GM19043 (cell line): ENCODE measurements around the gene SNED1.

Experiments used
- ATAC-seq: cut with Tn5 transposase; IDR thresholded peaks from one replicate; pipeline ENCODE4 v1.9.1; 2021; ENCODE audit warnings: low read depth; ENCODE audit not compliant: unreplicated experiment

SNED1 gene

DNA sequence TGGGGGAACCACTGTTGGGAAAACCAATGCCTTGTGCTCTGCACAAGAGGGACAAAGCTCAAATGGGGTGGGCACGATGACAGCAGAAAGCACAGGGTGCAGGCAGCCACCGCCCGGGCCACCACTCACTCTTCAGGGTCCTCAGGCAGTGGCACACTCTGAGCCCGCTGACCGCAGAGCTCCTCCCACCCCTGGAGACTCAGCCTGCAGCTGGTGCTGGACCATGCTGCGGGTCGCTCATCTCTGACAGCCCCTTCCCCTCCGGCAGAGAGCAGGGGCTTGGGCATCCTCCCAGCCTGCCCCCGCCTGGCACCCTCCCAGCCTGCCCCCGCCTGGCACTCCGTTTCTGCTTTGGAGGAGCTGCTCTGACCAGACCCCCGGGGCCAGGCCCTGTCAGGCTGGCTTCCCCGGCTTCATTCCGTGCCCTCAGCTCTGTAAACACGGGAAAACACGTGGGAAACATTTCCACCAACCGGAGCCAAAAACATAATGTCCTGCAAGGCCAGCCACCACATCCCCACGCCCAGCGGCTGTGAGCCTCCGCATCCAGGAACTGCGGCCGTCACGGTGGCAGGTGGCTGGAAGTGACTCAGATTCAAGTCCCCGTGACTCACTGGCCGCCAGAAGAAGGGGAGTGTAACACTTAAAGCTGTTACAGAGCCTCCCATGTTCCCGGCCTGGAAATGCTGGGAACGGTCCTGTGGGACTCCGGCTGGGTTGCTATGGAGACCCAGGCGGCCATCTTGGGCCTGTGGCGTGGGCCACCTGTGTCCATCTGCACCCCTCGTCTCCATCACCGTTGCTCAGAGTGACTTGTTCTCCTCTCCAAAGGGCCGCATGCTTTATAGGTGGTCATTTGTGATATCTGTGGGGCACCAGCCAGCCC, 6.8 kb upstream of the SNED1 start:
- ATAC-seq = no peak

GRCh38 chr2:240992572-240993291, 5.7 kb upstream of the SNED1 start:
- no peak for ATAC-seq

DNA sequence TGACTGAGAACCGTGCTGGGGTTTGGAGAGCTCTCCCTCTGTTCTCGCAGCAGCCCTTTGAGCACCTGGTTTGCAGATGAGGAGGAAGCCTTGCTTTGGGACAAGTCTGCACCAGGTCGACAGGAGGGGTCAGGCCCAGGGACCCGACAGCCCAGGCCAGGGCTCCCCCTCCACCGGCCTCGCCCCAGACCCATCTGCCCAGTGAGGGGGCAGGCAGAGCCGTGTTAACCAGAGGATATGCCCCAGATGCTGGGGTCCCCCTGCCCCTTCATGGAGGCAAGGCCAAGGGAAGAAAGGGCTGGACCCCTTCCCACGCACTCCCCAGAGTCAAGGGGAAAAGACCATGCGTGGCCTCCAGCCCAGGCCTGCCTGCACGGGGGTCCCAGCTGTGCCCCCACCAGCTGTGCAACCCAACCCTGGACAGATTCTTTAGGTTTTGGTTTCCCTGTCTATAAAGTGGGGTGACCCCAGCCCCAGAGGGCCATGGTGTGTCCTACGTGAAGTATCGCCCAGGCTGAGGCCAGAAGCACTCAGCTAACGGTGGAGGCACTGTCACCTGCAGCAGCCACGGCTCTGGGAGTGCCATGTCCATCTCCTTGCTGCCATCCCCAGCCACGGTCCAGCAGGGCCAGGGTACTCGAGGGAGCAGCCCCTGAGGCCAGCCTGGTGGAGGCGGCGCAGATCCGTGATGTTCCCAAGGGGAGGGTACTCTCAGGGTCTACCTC, 4.8 kb upstream of the SNED1 start:
- ATAC-seq = no peak

DNA sequence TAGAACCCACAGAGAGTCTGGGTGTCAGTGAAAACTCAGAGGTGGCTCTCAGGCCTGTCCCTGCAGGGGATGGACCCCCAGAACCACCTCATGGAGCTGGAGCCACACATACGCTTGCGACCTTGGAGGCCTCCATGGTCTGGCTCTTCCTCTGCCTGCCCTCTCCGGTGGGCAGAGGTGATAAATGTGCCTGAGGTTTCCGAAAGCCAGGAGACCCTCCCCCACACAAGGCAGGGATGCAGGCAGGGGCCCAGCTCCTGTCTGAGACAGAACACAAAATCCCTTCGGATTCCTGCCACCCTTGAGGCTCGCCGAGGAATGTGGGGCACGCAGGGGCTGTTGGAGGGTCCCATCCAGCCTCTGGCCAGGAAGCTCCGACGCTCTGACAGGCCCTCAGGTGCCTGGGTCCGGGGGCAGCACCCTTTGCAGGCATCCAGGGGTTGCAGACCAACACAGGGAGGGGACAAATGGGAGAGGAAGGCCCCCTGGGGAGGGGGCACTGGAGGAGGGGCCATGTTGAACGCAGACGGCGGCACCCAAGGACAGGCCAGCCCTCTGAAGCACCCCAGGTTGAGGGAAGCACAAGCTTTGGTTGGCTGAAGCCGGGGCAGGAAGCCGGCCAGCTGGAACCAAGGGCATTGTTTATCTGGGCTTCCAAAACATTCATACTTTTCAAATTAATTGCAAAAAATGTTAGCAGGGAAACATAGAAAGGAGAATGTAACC, 4.1 kb upstream of the SNED1 start:
- no peak for ATAC-seq

- no peak for ATAC-seq
These were observed 3.1 kb upstream of the SNED1 start for GRCh38 chr2:240995041-240996021.

DNA sequence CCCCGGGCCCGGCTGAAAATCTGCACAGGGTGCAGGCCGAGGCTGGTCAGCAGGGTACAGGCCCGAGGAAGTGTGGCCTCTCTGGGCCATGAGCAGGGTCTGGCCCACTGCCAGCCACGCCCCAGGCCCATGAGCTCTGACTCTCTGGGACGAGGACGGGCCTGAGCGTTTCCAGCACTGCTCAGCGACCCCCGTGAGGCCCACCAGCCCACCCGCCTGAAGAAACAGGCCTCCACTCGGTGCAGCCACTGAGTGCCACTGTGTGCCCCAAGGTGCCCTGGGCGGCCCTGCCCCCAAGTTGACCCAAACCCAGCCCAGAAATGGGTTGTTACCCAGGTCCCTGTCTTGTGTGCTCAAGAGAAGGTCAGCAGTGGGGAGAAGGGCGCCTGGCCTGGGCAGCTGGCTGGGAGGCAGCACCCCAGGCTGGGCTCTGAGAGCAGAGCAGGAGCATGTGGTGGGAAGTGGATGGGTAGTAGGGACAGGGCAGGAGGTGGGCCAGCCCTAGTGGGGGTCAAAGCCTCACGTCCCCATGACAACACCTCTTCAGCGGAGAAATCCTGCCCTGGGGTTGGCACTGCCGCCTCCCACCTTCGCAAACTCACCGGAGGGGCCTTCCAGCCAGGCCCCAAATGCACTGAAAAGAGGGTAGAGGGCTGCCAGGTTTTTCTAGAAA, 2.1 kb upstream of the SNED1 start:
- ATAC-seq = no peak

GRCh38 chr2:240996834-240997140, 1.6 kb upstream of the SNED1 start:
- no peak for ATAC-seq

DNA sequence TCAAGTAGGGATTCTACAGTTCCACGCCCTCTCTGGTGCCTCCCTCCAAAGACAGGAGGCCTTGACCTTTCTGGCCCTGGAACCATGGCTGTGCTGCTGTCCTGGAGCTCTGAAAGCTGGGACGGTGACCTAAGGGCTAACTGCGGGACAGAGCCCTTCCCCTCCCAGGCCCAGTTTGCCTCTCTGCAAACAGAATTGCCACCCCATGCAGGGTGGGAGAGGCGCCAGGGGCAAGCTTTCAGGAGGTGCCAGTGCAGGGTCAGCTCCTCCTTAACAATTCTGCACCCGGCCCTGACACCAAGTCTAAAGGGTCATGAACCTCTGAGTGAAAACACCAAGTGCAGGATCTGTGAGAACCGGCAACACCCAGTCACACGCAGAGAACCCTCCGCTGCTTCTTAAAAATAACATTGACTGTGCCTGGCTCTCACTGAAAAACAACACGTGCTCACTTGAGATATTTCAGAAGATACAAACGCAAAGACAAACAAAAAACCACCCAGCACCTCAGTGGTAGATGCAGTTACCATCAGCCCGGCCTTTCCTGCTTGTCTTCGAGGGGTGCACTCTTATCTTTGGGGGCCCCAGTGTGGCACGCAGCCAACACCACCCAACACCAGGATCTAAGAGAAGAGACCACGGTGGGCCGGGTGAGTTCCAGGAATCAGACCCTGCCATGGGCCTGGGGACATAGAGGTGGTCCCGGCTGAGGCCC, 1.1 kb upstream of the SNED1 start:
- ATAC-seq = no peak

GRCh38 chr2:240998706-240998994, 232 bp downstream of the SNED1 start:
- ATAC-seq = no peak

- ATAC-seq = no peak
These were observed 775 bp downstream of the SNED1 start for GRCh38 chr2:240998995-240999791.

DNA sequence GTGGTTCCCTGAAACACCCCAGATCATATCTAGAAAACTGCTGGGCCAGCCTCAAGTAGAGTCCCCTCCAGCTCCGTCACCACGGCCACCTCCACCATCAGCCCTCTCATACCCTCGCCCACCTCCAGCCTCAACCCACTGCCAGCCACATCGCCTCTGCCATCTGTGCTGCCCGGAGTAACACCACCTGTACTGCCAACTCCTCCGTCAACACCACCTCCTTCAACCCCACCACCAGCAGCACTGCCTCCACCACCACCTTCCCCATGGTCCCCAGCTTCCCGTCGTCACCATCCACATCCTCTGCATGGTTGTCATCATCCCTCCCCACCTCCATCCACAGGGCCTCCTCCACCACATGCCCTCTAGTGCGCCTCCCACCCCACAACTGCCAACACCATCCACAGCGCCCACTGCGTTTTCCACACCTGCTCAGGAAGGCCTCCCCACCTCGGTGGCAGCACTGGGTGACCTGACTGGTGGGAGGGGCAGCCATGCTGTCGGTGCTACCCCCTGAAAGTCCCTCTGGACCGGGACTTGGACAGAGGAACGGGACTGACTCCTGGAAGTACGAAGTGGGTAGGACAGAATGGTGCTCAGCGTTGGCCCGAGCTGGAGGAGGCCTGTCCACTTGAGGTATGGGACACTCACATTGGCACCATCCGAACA, 1.6 kb downstream of the SNED1 start:
- no peak for ATAC-seq

GRCh38 chr2:241000831-241001321, 2.5 kb downstream of the SNED1 start:
- ATAC-seq = no peak

DNA sequence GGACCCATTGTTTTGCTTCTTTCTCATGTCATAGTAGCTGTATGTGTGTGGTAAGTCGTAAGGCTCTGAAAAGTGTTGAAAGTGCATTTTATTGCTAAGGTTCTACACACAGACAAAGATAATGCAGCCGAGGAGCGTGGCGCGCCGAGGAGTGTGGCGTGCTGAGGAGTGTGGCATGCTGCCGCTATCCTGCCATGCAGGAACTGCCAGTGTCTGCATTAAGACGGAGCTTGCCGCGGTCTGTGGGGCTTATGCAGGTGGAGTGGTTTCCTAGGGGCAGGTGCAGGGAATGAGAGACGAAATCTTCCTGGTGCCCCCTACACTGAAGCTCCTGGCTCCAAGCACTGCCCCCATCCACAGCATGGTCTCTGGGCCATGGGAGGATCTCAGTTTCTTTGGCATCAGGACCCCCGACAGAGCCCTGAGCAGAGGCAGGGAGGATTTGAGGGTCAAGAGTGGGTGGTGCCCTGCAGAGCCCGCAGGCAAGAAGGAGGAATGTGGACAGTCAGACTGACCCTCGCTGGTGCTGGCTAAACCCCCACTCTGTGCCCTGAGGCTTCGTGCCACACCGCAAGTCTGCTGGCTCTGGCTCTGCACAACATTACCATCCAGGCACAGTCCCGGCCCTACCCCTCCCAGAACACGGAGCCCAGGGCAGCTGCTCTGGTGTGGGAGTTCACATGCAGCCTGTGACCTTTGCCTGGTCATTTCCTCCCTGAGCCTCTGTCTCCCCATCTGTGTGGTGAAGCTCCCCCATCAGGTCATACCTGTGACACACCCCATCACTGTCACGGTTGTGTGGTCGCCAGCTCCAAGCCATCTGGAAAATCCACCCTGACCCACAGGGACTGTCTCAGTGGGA, 3.2 kb downstream of the SNED1 start:
- no peak for ATAC-seq

DNA sequence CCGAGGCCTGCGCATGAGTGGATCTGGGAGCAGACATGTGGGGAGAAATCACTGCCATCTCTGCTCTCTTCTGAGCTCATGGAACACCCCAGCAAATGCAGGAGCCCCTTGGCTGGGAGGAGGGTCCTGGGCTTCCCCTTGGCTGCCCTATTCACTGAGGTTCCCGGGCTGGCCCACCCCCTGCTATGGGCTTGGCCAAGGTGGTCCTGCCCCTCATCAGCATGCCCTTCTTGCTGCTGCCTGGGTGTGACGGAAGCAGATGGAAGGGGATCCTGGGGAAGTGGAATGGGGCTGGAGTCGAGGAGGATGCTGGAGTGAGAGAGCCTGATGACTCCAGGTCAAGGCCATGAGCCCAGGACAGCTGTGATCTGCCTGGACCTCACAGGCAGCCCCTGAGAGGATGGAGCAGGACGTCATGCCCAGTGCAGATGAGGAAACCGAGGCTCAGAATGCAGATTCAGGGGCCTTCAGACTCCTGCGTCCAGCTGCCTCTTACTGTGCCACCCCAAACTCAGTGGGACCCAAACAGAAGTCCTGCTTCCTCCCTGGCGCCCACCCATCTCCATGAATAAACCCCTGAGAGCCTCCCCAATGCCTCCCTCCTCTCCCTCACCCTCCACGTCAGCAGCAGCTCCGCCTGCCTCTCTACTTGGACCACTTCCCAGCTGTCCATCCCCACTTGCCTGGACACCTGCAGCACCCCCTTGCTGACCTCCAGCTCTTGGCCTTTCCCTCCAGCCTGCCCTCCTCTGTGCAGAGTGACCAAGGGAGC, 4.0 kb downstream of the SNED1 start:
- no peak for ATAC-seq

DNA sequence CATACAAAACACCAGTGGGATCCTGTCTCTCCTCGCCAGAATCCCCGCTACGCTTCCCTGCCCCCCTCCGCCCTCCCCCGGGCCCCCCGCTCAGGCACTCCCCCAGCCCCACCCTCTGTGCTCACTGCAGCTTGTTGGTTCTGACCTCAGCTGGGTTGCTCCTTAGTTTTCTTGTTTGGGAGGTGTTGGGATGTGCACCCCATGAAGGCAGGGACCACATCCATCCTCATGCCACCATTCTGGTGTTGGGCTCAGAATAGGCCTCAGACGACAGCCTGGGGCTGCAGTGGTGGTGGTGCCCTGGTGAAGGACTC, 4.6 kb downstream of the SNED1 start:
- ATAC-seq = no peak

- no peak for ATAC-seq
These were observed 5.0 kb downstream of the SNED1 start for GRCh38 chr2:241003369-241003768.
